Activated CD4-positive, CD25-positive, alpha-beta regulatory T cell treated with anti-CD3 and anti-CD28 coated beads, Interleukin-2, amount 50 U/mL, for 16 hours (primary cell): ENCODE data around the gene CRNKL1.
"Not testable (repeated sequence)": the region's sequence is repeated elsewhere in the genome, so short reads cannot be mapped to it uniquely, and the experiment has no call there.

Experiments used
- DNase-seq: peaks from one replicate; pipeline ENCODE4 v3.0.0-alpha.2; 2020; ENCODE audit warnings: low read depth, low spot score

CRNKL1 gene

DNA sequence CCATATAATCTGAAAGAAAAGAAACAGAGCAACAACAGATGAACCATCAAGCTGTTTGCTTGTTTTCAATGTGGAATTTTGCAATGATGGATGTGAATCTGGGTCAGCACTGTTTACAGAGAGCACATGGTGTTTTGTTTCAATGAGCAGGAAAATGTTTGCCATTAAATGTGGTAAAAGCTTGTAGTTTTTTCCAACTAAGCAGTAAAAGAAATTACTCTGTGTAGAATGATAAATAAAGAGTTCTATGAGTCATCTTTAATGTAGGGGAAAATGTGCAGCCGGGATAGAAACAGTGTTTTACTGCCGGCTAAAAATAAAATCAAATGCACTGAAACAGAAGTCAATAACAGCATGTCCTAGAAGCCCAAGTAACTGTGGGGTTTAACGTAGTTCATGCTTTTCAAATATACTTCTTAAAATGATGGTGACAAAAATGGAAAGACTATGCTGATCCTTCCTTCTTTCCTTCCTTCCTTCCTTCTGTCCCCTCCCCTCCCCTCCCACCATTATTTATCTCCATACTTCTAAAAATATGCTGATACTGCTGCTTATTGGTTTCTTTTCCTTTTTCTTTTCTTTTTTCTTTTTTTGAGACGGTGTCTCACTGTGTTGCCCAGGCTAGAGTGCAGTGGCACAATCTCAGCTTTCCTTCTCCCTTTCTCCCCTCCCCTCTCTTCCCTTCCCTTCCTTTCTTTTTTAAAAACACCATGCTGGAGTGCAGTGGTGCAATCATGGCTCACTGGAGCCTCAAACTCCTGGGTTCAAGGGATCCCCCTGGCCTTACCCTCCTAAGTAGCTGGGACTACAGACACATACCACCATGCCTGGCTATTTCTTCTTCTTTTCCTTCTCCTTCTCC, 41.4 kb downstream of the CRNKL1 start:
- no peak for DNase-seq

DNA sequence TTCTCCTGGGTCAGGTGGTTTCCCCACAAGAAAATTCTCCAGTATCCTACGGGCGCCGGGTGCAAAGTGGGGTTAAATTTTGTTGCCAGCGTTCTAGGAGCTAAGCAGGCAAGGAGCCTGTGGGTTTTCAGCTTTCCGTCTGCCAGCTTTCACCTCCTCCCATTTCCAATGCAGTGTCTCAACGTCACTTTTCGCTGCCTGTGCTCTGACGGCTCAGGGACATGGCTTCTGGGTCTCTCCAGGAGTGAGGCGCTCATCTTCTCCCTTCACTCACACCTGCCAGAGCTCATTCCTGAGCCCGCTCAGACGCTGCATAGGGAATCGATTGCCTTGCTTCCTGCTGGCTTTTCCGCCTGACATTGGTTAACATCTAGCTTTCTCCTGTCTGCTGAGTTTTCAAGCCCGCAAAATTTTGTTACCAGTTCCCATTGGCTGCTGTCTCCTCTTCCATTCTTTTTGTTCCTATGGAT, 42.4 kb downstream of the CRNKL1 start:
- no peak for DNase-seq

DNA sequence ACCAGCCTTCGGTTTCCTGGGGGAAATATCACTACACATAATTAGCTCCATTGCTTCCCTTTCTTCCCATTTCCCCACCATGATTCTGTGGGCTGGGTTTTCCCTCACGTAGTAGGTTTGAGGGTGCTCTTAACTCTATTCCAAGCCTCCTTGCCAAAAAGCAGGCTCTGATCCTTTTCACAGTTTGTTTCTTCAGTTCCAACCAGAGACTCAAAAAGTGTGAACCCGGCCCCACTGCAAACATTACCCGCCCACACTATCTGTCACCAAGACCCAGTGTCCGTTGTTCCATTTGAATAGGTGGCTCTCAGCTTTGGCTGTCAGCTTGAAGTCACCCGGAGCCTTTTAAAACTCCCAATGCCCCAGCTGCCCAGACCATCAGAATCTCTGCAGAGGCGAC, 46.9 kb downstream of the CRNKL1 start:
- no peak for DNase-seq

DNA sequence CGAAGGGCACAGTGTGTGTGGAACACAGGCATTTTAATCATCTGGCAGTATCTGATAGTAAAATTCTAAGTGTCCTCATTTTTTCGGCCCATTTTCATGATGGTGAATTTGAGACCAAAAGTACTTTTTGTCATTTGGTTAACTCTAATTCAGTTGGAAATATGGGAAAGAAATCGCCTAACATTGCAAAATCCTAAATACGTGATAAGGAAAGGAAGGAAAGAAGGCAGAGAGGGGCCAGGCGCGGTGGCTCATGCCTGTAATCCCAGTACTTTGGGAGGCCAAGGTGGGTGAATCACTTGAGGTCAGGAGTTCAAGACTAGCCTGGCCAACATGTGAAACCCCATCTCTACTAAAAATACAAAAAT, 48.3 kb downstream of the CRNKL1 start:
- DNase-seq = not testable (repeated sequence)

DNA sequence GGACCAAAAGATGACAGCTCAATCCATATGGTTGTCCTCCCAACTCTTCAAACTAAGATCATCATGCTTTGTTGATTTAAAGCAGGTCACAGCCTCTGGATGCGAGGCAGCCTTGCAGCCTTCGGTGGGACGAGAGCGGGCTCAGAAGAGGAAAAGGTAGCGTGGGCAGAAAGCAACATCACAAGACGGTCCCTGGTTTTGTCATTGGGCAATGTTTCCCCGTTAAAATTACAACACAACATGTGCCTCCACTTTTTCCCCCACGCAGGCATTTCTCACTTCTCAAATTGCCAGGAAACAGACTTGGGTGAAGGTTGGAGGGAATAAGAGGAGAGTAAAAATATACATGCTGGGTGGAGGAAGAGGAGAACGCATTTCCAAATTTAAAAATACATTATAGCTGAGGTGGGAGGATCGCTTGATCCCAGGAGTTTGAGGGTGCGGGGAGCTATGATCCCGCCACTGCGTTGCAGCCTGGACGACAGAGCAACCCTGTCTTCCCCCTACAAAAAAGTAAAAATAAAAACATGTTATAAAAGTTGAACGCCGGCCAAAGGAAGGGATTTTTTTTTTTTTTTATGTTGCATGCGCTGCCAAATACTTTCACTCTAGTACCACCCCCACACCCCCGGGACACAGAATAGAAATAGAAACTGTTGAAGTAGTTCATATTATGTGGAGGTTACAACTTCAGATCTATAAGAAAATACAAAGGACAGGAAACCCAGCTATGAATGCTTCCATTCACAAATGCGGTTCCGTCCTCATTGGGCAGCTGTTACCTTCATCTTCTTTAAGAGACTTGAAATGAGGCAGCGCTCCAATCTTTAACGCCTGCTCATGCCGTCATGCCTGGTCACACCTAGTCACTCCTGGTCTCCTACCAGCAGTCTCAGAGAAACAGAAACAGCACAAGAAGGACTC, 49.0 kb downstream of the CRNKL1 start:
- no peak for DNase-seq

DNA sequence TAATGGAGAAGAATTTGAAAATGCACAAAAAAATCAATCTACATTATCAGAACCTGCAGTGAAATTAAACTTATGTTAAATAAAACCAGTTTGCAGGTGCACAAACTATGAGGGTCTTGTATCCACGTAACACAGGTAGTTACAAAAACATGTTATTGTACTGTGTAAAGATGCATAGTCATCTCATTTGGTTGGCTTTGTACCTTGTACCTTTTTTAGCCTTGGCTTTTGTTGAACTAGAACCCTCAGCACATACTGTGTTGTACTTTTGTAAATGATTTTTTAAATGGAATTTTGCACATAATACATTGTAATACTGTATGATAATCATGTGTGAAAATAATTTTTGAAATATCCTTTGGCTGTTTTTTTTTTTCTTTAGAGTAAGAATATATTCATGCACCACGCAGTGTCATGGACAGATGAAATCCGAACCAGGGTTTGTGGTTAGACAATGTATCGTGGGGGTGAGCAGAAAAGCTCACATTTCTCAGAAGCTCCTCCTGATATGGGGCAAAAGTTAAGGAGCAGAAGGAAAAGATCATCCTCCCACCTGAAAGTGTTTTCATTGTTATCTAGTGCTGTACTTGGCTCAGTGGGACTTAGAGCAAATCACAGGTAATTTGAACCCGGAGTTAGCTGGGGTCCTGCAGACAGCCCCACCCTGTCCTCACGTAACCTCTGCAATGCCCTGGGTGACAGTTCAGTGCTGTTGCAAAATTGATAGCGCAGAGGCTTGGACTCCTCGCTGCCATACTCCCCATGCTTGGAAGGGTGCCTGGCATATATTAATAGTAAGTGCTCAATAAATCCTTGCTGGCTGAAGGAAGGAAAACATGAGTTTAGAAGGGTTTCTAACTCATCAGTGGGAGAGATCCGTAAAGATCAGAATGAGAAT, 49.9 kb downstream of the CRNKL1 start:
- no peak for DNase-seq

DNA sequence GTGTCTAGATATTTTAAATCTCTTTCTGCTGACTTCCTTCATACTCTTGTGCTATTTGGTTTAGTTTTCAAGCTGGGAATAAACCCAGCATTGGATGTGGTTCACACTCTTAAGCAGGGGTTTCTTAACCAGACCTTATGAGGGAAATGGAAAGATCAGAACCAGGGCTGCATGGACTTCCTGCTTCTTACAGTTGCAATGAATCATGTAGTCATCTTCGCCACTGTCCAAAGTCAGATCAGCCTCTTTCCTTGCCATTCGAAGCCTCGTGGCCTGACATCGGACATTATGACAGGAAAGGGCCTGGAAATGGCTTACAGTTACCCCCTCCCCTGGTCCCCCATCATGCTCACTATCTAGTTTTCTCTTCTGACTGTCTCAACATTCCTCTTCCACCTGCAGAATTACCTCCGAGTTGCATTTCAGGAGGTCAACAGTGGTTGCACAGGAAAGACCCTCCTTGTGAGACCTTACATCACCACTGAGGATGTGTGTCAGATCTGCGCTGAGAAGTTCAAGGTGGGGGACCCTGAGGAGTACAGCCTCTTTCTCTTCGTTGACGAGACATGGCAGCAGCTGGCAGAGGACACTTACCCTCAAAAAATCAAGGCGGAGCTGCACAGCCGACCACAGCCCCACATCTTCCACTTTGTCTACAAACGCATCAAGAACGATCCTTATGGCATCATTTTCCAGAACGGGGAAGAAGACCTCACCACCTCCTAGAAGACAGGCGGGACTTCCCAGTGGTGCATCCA, 51.9 kb downstream of the CRNKL1 start:
- no peak for DNase-seq

DNA sequence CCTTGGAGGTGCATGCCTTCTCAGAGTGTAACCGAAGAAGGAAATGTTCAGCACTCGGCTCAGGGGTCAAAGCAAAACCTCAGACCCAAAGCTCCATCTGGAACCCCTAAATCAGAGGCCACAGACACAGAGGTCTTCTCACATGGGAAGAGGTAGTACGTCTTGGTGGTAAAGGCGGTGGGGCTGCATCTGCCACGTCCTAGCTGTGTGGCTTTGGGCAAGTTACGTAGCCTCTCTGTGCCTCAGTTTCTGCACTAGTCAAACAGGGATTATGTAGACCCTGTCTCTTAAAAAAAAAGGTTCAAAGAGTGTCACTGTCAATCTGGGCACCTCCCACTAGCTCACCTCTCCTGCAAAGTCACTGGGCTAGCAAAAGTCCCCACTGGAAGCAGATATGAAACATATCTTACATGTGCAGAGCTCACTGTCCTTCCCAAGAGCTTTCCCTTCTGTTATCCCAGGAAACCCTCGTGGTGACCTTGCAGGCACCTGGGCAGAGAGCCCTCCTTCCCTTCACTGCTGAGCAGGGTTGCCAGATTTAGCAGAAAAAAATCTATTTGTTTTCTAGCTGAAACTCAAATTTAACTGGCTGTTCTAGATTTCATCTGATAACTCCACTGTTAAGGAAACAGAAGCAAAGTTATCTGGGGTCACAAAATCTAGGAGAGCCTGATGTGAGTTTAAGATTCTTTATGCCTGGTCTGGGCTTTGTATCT, 53.1 kb downstream of the CRNKL1 start:
- no peak for DNase-seq

DNA sequence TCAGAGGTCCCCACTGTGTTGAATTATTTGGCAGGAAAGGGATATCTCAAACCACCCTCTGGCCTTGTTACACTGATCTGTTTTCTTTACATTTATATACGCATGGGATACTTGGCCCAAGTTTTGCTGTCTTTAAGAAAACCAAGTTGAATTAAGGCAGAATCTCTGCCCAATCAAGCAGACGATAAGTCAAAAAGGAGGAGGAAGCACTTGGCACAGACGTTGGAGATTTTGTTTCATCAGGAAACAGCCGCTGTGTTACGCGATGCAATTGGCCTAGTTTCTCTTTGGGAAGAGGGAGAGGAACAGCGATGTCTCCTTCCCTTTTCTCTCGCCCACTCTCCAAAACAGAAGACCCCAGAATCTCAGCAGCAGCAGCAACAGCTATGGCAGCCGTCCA, 55.3 kb downstream of the CRNKL1 start:
- no peak for DNase-seq

DNA sequence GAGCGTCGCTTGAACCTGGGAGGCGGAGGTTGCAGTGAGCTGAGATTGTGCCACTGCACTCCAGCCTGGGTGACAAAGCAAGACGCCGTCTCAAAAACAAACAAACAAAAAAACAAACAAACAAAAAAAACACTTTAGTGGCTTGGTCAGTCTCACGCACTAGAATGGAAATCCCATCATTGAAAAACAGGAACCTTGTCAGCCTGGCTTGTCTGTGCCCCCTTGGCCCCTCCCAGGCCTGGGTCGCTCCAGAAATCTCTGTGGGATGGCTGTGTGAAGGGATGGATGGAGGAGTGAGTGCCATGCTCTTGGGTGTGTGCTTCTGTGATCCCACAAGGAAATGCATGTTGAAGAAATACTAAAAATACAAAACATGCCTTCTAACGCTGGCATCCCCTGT, 56.0 kb downstream of the CRNKL1 start:
- no peak for DNase-seq

DNA sequence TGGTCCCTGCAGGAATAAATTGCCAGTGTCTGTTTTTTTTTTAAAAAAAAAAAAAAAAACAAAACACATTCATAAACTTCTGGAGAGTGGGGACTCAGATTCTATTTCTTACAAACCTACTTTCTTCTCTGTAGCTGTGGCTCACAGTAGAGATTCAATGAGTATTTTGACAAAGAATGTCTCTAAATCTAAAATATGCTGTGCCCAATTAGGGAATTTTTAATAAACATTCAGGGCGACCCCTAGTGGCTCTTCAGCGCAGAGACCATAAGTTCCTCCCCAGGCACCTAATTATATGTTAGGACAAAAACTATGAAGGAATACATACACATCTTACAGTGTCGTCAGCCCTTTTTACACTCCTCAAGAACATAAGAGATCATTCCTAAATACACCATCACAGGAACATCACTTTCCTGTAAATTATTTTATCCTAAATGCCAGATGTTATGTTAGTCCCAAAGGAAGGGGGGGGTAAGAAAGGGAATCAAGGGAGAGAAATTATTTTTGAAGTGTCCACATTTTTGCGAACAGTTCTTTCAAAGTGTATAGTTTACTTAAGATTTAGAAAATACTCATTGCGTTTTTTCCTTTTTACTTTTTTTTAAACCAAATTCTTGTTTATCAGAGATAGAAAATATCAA, 56.9 kb downstream of the CRNKL1 start:
- DNase-seq = no peak

DNA sequence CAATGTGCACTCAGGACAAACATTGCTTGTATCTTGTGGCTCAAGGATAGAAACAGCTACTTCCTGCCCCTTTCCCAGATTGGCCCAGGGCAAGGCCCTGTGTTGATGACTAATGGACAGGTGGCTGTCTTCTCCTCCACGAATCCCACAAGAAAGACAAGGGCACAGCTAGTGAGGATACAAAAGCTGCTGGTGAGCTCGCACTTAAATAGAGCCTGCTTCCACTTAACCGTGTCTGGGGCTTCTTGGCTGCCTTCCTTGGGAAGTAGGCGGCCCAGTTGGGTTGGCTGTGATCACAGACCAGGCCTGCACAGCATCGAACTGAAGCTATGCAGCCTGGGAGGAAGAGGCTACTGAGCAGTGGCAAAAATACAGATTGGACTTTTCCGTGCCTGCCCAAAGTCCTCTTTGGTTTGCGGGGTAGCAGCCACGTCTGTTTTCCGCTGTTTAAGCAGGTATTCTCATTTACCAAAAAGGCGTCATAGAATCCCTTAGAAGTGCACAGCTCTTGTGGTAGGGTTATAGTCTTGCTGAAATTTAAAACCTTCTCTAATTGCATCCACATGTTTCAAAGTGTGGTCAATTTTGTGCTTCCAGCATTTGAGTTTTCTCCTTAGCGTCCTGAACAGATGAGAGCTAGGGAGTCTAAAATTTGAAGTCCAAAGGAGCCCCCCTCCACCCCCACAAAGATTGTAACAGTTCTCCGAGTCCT, 58.2 kb downstream of the CRNKL1 start:
- DNase-seq = no peak

DNA sequence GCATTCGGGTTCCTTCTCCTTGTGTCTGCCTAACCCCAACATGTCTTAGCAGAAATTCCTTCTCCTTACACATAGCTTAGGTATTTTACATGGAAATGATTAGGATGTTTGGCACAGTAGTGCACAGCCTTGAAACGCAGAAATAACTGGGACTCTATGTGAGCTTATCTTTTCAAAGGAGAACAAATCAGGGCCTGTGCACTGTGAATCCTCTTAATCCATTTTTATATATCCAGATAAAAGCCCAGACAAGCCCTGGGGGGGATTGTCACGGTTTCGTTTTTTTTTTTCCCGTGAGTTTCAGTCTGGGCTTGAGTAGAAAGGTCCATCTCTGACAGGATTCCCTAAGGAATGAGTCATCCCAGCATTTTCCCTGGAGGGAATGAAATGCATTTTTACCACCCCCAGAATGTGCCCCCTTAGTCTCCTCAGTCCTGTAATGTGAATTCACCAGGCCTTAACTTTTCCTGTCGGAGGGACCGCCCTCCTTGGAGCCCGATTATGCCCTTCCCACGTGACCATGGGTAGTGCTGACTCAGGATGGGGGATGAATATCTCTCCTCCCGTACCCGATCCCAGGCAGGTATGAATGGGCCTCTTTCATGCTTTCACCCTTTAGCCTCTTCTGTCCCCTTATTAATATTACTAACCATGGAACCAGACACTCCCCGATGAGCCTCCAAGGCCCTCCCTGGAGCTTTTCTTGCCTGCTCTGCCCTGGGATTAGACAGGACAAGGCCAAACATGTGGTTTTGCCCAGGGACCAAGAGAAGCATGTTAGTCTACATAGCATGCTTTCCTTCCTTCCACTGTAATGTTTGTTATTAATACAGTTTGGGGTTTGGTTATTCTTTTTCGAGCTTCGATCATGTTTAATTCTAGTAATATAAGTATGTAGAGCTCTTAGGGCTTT, 59.0 kb downstream of the CRNKL1 start:
- DNase-seq = no peak

DNA sequence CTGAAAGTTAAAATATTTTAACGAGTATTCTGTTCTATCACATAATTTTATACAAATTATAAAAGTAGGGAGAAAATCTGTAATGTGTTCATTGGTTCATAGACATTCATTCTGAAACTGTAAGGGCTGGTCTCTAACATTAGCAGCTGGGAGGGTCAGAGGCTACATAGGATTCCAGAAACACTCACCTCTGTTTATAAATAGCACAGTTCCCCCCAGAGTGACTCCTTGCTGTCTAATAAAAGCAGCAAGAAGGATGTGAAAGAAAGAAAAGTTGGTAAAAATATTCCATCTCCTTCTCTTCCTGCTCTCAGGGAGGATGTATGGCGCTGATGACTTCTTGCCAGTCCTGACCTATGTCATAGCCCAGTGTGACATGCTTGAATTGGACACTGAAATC, 60.4 kb downstream of the CRNKL1 start:
- DNase-seq = no peak

DNA sequence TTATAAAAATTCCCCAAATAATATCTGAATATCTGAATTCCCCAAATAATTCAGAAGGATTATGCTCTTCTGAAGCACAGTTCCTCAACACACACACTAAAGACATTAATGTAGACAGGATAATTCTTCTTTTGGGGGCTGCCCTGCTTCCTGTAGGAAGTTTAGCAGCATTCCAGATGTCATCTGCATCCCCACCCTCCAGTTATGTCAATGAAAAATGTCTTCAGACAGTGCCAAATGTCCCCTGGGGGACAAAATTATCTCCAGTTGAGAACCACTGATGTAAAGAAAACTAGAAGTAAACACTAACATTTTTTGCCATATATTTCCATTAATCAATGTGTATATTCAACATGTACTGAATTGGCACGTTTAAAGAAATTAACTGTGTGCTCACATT, 61.0 kb downstream of the CRNKL1 start:
- DNase-seq = no peak

DNA sequence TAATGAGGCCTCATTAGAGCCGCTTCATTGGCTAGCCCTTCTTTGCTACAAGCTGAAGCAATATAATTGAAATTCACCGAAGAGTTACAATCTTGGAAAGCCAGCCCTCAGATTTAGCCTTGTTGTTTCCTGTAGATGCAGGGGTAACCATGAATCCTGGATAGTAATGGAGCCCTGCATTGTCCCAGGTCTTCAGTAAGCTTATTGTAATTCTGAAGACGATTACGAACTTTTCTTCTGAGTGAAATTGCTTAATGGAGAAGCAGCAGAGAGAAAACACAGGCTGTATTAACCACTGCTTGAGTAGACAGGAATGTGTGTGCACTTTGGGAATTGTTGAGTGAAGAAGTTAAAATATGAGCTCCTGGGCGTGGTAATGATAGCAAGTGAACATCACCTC, 61.4 kb downstream of the CRNKL1 start:
- no peak for DNase-seq

DNA sequence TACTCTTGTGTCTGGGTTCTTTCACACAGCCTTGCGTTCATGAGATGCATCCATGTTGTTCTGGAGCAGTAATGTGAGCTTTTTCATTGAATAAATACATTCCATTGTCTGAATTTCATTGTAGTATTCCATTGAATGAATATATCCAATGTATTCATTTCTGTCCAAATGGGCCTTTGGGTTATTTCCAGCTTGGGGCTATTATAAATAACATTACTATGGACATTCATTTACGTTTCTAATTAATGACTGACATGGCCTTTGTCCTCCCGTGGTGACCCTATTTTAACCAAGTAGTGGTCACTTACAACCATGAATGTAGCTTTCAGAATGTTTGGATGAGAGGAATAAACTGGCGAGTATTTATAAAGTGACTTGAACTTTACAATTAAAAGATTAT, 65.2 kb downstream of the CRNKL1 start:
- DNase-seq = no peak

DNA sequence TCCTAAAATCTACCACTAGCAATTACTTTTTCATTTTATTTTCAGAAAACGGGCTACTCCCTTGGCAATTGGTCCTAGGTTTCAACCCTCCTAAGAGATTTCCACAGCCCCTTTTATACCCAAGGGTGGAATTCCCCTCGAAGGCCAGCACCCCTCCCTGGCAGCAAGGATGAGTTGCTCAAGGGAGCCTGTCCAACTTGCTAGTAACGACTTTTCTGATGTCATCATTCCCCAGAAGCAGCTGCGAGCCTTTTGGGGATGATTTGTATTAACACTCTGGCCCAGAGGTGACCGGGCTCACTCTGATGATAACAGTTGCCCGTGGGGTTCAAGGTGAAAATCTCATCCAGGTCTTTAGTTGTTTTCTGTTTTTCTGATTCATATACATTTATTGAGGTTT, 65.8 kb downstream of the CRNKL1 start:
- DNase-seq = no peak
